Stimulated activated CD8-positive, alpha-beta memory T cell treated with anti-CD3 and anti-CD28 coated beads, Interleukin-15, amount 100 ng/mL, for 1 hour (primary cell): ENCODE results near the gene CARMIL3.

Experiments
- DNase-seq: peaks from one replicate; pipeline ENCODE4 v3.0.0-alpha.2; 2020; ENCODE audit warnings: low read depth

The CARMIL3 gene

GRCh38 chr14:24064091-24064795 lies 12.4 kb downstream of the CARMIL3 start:
- no peak for DNase-seq

GRCh38 chr14:24064856-24065255 lies 13.0 kb downstream of the CARMIL3 start:
- DNase-seq = no peak

- no peak for DNase-seq
These were observed 13.6 kb downstream of the CARMIL3 start for GRCh38 chr14:24065408-24065807.

- DNase-seq = no peak
These were observed 14.8 kb downstream of the CARMIL3 start for GRCh38 chr14:24066496-24067132.

- DNase-seq = no peak
These were observed 15.6 kb downstream of the CARMIL3 start for GRCh38 chr14:24067133-24068082.

- no peak for DNase-seq
These were observed 17.1 kb downstream of the CARMIL3 start for GRCh38 chr14:24068711-24069410.

GRCh38 chr14:24069411-24069735 lies 17.6 kb downstream of the CARMIL3 start:
- DNase-seq = no peak

GRCh38 chr14:24070285-24071143 lies 18.7 kb downstream of the CARMIL3 start:
- DNase-seq = no peak

- DNase-seq = no peak
These were observed 19.4 kb downstream of the CARMIL3 start, which contains the start of gene CPNE6 for GRCh38 chr14:24071144-24071697. Gene CPNE6, plus strand, starts transcription at chr14:24071562. Its CDS starts 1,375 bp downstream, at chr14:24072937.

GRCh38 chr14:24071836-24072430 lies 20.1 kb downstream of the CARMIL3 start:
- no peak for DNase-seq

GRCh38 chr14:24072436-24072835 lies 20.6 kb downstream of the CARMIL3 start:
- no peak for DNase-seq

- DNase-seq = no peak
These were observed 21.4 kb downstream of the CARMIL3 start for GRCh38 chr14:24072881-24073877.

GRCh38 chr14:24074625-24075484 lies 23.0 kb downstream of the CARMIL3 start:
- DNase-seq = no peak

- DNase-seq = no peak
These were observed 23.9 kb downstream of the CARMIL3 start for GRCh38 chr14:24075485-24076301.

GRCh38 chr14:24076302-24076601 lies 24.4 kb downstream of the CARMIL3 start:
- DNase-seq = no peak

GRCh38 chr14:24077086-24077485 lies 25.3 kb downstream of the CARMIL3 start:
- DNase-seq = no peak

GRCh38 chr14:24078146-24078545 lies 26.3 kb downstream of the CARMIL3 start:
- DNase-seq = no peak
